ENCODE measurements around the gene ALG9.
A peak's percentile ranks its signal among the peaks of the same experiment; 100 is the strongest.

Gene ALG9

DNA sequence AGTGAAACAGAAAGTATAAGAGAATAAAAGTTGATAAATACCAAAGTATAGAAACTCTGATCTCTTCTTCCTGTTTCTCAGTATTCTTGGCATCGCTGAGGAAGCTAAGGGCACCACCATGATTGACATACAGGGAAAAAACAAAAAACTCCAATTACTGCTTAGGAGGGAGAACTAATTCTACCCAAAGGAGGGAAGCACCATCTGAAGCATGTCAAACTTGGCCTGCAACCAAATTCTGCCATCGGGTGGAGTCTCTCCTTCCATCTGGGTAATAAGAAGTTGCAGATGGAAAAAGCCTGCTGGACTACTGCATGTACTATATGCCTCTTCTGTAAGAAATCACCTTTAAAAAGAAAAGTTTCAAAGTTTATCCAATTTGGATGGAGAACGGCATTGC is 74.7 kb downstream of the ALG9 start:
- DNase-seq (ENCODE audit: low read depth): no peak
- H3K4me3 ChIP-seq (ENCODE audit: control insufficient read depth, low read depth, low read length): no peak overlapping the region
- TF ChIP-seq, protein P1, sequence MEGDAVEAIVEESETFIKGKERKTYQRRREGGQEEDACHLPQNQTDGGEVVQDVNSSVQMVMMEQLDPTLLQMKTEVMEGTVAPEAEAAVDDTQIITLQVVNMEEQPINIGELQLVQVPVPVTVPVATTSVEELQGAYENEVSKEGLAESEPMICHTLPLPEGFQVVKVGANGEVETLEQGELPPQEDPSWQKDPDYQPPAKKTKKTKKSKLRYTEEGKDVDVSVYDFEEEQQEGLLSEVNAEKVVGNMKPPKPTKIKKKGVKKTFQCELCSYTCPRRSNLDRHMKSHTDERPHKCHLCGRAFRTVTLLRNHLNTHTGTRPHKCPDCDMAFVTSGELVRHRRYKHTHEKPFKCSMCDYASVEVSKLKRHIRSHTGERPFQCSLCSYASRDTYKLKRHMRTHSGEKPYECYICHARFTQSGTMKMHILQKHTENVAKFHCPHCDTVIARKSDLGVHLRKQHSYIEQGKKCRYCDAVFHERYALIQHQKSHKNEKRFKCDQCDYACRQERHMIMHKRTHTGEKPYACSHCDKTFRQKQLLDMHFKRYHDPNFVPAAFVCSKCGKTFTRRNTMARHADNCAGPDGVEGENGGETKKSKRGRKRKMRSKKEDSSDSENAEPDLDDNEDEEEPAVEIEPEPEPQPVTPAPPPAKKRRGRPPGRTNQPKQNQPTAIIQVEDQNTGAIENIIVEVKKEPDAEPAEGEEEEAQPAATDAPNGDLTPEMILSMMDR (conservative IDR thresholded peaks at IDR 0.05; ENCODE audit: control insufficient read depth, insufficient read depth, low read depth, low read length): no peak

DNA sequence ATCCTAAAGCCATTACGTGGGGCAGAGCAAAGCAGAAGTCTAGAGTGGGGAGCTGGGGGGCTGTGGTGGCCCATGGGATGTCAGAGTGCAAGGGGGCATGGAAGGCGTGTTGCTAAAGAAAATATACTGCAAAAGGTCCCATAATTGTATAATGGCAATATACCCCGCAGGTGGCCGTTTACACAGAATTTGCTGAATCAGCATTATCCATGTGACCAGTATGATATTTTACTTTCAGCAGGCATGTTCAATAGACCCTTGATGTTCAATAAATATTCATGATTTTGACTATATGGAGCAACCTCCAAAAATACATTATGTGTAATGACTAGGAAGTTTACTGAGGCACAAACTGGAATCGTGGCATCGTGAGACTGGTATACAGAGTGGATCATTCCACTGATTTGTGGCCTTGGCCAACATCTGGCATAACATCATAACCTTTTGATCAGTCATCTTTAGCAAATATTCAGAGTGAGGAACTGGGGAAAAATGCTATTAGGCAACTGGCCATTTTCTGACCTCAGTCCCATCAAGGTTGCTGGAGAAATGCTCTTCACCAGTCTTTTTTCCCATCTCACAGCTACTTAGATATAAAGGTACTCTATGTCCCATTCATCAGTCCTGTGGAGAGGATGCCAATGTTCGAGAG is 75.9 kb downstream of the ALG9 start:
- peak; percentile 92 for DNase-seq (ENCODE audit: low read depth)
- TF ChIP-seq, protein P1 (conservative IDR thresholded peaks at IDR 0.05; ENCODE audit: control insufficient read depth, insufficient read depth, low read depth, low read length): no peak

DNA sequence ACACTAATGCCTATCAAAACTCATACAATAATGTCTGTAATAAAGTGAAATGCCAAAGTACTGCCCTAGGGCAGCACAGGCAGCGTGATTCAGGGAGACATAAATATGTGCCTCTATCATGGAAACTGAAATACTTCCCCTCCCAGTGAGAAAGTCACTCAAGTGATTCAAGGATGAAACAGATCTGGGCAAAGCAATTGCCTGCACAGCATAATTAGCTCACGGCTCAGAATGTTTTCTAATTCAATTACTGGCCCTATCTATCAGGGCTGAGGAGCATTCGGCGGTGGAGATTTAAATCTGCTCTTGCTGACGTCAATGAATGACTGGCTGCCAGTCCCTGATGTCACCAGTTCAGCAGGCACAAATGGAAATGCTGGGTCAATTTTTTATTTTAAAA is 77.5 kb downstream of the ALG9 start:
- H3K4me3 ChIP-seq (ENCODE audit: control insufficient read depth, low read depth, low read length): no peak overlapping the region

More for the DNA sequence above, 75.9 kb downstream of the ALG9 start:
- no peak overlapping the region for H3K4me3 ChIP-seq (ENCODE audit: control insufficient read depth, low read depth, low read length)

DNA sequence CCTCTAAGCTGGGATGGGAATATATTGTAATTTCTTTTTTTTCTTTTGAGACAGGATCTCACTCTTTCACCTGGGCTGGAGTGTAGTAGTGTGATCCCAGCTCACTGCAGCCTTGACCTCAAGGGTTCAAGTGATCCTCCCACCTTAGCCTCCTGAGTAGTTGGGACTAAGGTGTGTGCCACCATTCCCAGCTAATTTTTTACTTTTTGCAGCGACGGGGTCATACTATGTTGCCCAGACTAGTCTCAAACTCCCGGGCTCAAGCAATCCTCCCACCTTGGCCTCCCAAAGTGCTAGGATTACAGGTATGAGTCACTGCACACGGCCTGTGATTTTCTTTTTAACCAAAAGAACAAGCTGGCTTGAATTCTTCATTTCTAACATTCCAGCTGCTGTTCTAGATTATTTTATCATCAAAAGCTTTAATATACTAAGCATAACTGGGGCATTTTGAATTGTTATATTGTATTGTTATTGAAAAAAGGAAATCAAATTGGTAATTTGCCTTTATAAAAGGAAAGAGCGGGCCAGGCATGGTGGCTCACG is 78.4 kb downstream of the ALG9 start:
- no peak for DNase-seq (ENCODE audit: low read depth)
- TF ChIP-seq, protein P1 (conservative IDR thresholded peaks at IDR 0.05; ENCODE audit: control insufficient read depth, insufficient read depth, low read depth, low read length): no peak
- no peak overlapping the region for H3K4me3 ChIP-seq (ENCODE audit: control insufficient read depth, low read depth, low read length)

More for the DNA sequence above, 77.5 kb downstream of the ALG9 start:
- TF ChIP-seq, protein P1 (conservative IDR thresholded peaks at IDR 0.05; ENCODE audit: control insufficient read depth, insufficient read depth, low read depth, low read length): no peak
- DNase-seq (ENCODE audit: low read depth): peak; percentile 90

DNA sequence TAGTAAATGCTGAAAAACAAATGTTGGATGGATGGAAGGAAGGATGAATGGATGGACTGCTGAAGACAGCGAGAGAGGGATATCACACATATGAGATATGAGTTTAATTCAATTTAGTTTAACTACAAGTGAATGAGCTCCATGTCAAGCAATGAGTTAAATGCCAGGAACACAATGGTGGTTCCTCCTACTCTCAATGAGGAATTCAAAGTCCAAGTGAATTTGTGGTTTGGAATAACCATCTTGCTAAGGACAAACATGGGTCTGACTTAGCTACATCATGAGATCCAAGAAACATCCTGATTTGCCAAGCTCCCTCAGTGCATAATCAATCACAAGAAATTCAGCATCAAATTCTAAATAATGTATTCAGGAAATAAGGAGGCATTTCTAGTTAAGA is 79.1 kb downstream of the ALG9 start:
- TF ChIP-seq, protein P1 (conservative IDR thresholded peaks at IDR 0.05; ENCODE audit: control insufficient read depth, insufficient read depth, low read depth, low read length): no peak
- no peak for DNase-seq (ENCODE audit: low read depth)
- H3K4me3 ChIP-seq (ENCODE audit: control insufficient read depth, low read depth, low read length): no peak overlapping the region

DNA sequence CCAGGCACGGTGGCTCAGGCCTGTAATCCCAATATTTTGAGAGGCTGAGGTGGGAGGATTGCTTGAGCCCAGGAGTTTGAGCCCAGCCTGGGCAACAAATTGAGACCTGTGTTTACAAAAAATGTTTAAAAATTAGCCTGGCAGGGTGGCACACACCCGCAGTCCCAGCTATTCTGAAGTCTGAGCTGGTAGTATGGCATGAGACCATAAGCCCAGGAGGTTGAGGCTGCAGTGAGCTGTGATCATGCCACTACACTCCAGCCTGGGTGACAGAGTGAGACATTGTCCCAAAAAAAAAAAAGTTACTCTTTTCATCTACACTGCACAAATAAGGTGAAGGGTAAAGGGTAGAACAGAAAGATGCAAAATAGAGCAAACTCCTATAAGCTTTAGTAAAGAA is 82.9 kb downstream of the ALG9 start:
- H3K4me3 ChIP-seq (ENCODE audit: control insufficient read depth, low read depth, low read length): no peak overlapping the region
- TF ChIP-seq, protein P1 (conservative IDR thresholded peaks at IDR 0.05; ENCODE audit: control insufficient read depth, insufficient read depth, low read depth, low read length): no peak
- DNase-seq (ENCODE audit: low read depth): no peak

All from fibroblast of mammary gland (primary cell).